ENCODE results near the gene FOXC1. TPM values are rescaled to one million over a fixed set of nuclear protein-coding genes. Genes with fewer than 3 reads are reported as not detected.

The FOXC1 gene
- total RNA-seq, 1 experiment from 2014 or later, result 16.5 TPM

GRCh38 chr6:1625794-1626435 lies 16.2 kb downstream of the FOXC1 start:
- Mint-ChIP-seq H3K4me1 (ENCODE audit: low read depth, unreplicated experiment) (peaks cover 7% of the 10 kb centered on the region), H3K4me3 (ENCODE audit: low read depth, unreplicated experiment) (no peak overlapping the region), H3K36me3 (ENCODE audit: insufficient read depth, unreplicated experiment) (peaks cover 8% of the 10 kb centered on the region), H3K9me3 (ENCODE audit: low read depth, unreplicated experiment) (no peaks in the 10 kb centered on the region), H3K27ac (ENCODE audit: unreplicated experiment) (no peak overlapping the region), H3K27me3 (ENCODE audit: unreplicated experiment) (no peaks in the 10 kb centered on the region)
- DNase-seq, result no peak
- intact Hi-C loops (cut with micrococcal nuclease; ENCODE audit: unreplicated experiment), result no loop called here
- TF ChIP-seq CTCF (IDR thresholded peaks at IDR 0.05; ENCODE audit: unreplicated experiment), result no peak
- CTCF ChIA-PET, result no interaction called here
- BruUV-seq (replicated peaks), result no TSS peak

GRCh38 chr6:1626481-1626880 lies 16.8 kb downstream of the FOXC1 start:
- no peaks in the 10 kb centered on the region for H3K27me3 Mint-ChIP-seq (ENCODE audit: unreplicated experiment)
- intact Hi-C loops (cut with micrococcal nuclease; ENCODE audit: unreplicated experiment), result no loop called here
- BruUV-seq (replicated peaks), result no TSS peak
- peaks cover 8% of the 10 kb centered on the region for H3K36me3 Mint-ChIP-seq (ENCODE audit: insufficient read depth, unreplicated experiment)
- no peak for DNase-seq
- H3K27ac Mint-ChIP-seq (ENCODE audit: unreplicated experiment), result no peak overlapping the region
- no peak for TF ChIP-seq CTCF (IDR thresholded peaks at IDR 0.05; ENCODE audit: unreplicated experiment)
- H3K4me1 Mint-ChIP-seq (ENCODE audit: low read depth, unreplicated experiment), result peaks cover 7% of the 10 kb centered on the region
- CTCF ChIA-PET, result interaction anchor here (1.0 kb wide), 1 partner anchor 10 kb away, joined by 4 read pairs; no protein-coding TSS in a partner anchor
- no peaks in the 10 kb centered on the region for H3K9me3 Mint-ChIP-seq (ENCODE audit: low read depth, unreplicated experiment)
- H3K4me3 Mint-ChIP-seq (ENCODE audit: low read depth, unreplicated experiment), result no peak overlapping the region

GRCh38 chr6:1627827-1628560 lies 18.3 kb downstream of the FOXC1 start:
- no TSS peak for BruUV-seq (replicated peaks)
- Mint-ChIP-seq H3K27me3 (ENCODE audit: unreplicated experiment) (no peaks in the 10 kb centered on the region), H3K27ac (ENCODE audit: unreplicated experiment) (no peak overlapping the region), H3K36me3 (ENCODE audit: insufficient read depth, unreplicated experiment) (peaks cover 8% of the 10 kb centered on the region), H3K4me3 (ENCODE audit: low read depth, unreplicated experiment) (no peak overlapping the region), H3K4me1 (ENCODE audit: low read depth, unreplicated experiment) (peaks cover 7% of the 10 kb centered on the region), H3K9me3 (ENCODE audit: low read depth, unreplicated experiment) (no peaks in the 10 kb centered on the region)
- intact Hi-C loops (cut with micrococcal nuclease; ENCODE audit: unreplicated experiment), result no loop called here
- TF ChIP-seq CTCF (IDR thresholded peaks at IDR 0.05; ENCODE audit: unreplicated experiment), result no peak
- CTCF ChIA-PET, result no interaction called here
- no peak for DNase-seq

GRCh38 chr6:1629316-1629715 lies 19.6 kb downstream of the FOXC1 start:
- Mint-ChIP-seq H3K36me3 (ENCODE audit: insufficient read depth, unreplicated experiment) (peaks cover 8% of the 10 kb centered on the region), H3K27ac (ENCODE audit: unreplicated experiment) (no peak overlapping the region), H3K27me3 (ENCODE audit: unreplicated experiment) (no peaks in the 10 kb centered on the region), H3K4me1 (ENCODE audit: low read depth, unreplicated experiment) (peaks cover 7% of the 10 kb centered on the region), H3K9me3 (ENCODE audit: low read depth, unreplicated experiment) (no peaks in the 10 kb centered on the region), H3K4me3 (ENCODE audit: low read depth, unreplicated experiment) (no peak overlapping the region)
- TF ChIP-seq CTCF (IDR thresholded peaks at IDR 0.05; ENCODE audit: unreplicated experiment), result no peak
- BruUV-seq (replicated peaks), result no TSS peak
- intact Hi-C loops (cut with micrococcal nuclease; ENCODE audit: unreplicated experiment), result no loop called here
- CTCF ChIA-PET, result no interaction called here
- DNase-seq, result no peak
